AG09309 (cell line): Measurements from ENCODE around the gene CTF1.
"Not testable (repeated sequence)": the region's sequence is repeated elsewhere in the genome, so short reads cannot be mapped to it uniquely, and the experiment has no call there.

Experiments
- DNase-seq: peaks from one replicate; pipeline ENCODE4 v3.0.0-alpha.2; 2010; ENCODE audit warnings: low read depth
- H3K4me3 ChIP-seq: 2 replicates; pipeline ENCODE4 v1.5.1; 2011; ENCODE audit warnings: mild to moderate bottlenecking, low read depth, low read length, moderate library complexity; ENCODE audit not compliant: control insufficient read depth
- TF ChIP-seq, protein P1 (sequence below): IDR thresholded peaks from 2 replicates; pipeline ENCODE4 v1.5.1; 2011; ENCODE audit warnings: mild to moderate bottlenecking, low read depth, low read length, inconsistent platforms; ENCODE audit not compliant: insufficient read depth, control insufficient read depth; ENCODE audit errors: missing control alignments

Gene CTF1, protein sequence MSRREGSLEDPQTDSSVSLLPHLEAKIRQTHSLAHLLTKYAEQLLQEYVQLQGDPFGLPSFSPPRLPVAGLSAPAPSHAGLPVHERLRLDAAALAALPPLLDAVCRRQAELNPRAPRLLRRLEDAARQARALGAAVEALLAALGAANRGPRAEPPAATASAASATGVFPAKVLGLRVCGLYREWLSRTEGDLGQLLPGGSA

DNA sequence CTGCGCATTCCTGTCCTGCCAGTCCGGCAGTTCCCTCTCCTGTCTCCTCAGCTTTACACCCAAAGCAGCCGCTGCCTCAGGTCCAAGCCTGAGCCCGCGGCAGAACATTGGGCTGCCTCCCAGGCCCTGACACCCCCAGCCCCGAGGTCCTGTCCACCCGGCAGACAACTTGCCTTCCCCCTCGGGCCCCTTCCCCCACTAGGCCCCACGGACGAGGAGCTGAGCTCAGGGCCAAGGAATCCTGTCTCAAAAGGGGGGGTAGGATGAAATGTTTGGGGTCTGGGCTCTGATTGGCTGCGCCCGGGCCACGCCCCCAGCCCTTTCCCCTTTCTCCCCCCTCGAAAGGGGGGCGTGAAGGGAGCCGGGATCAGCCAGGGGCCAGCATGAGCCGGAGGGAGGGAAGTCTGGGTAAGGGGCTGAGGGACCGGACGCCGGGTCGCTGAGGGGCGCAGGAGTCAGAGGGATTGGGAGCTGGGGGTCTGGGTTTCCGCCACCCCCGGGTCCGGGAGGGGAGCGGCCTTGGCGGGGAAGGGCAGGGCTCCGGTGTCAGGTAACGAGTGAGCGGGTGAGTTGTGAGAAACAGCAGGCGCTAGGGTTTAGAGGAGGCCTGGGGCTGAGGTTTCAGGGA is at the start of gene CTF1:
TSS of gene CTF1 (plus strand) at position 354 of the 628 bp plus-strand sequence. CDS start at position 384, 30 bp downstream.
- H3K4me3 ChIP-seq = peak within 1 kb of the TSS; percentile 59
- peak; percentile 57 for DNase-seq
- TF ChIP-seq, protein P1, sequence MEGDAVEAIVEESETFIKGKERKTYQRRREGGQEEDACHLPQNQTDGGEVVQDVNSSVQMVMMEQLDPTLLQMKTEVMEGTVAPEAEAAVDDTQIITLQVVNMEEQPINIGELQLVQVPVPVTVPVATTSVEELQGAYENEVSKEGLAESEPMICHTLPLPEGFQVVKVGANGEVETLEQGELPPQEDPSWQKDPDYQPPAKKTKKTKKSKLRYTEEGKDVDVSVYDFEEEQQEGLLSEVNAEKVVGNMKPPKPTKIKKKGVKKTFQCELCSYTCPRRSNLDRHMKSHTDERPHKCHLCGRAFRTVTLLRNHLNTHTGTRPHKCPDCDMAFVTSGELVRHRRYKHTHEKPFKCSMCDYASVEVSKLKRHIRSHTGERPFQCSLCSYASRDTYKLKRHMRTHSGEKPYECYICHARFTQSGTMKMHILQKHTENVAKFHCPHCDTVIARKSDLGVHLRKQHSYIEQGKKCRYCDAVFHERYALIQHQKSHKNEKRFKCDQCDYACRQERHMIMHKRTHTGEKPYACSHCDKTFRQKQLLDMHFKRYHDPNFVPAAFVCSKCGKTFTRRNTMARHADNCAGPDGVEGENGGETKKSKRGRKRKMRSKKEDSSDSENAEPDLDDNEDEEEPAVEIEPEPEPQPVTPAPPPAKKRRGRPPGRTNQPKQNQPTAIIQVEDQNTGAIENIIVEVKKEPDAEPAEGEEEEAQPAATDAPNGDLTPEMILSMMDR = no peak

DNA sequence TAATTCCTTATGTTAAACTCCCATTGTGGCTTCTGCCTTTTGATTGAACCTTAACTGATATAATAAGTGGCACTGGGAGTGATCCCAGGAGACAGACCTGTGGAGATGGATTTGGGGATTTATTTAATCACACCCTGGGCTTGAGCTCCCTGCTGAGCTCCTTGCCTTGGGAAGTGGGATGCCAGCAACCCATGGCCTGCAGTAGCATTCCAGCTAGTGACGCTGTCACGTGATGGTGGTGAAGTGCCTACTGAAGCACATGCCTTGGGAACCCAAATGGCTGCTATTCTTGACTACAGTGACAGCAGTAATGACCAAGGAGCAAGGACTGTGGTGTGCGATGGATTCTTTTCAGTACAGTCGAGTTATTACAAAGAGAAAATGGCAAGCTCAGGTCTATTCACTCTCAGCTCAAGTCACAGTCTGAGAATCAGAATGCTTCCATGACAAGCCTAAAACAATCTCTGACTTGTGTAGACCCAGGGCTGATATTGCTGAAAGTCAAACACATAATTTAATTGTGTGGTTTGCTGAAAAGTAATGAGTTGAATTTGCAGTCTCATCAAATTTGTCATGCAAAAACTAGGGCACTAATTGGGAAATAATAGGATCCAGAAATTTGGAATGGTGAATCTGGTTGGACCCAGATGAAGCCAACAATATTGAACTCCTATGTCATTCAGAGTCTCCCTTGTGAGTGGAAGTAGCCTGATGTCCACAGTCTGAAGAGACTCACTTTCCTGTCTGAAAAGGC is 49.6 kb upstream of the CTF1 start:
- no peak overlapping the region for H3K4me3 ChIP-seq
- DNase-seq = no peak
- TF ChIP-seq, protein P1 = no peak

DNA sequence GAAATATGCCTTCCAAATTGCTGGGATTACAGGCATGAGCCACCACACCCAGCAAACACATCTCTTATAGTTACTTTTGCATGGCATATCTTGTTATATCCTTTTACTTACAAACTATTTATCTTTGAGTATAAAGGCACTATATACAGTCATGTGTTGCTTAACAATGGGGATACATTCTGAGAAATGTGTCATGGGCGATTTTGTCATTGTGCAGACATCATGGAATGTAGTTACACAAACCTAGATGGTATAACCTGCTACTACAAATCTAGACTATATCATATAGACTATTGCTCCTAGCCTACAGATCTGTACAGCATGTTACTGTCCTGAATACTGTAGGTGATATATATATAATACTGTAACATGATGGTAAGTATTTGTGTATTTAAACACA is 46.2 kb upstream of the CTF1 start:
- TF ChIP-seq, protein P1 = no peak
- no peak for DNase-seq
- H3K4me3 ChIP-seq = no peak overlapping the region

DNA sequence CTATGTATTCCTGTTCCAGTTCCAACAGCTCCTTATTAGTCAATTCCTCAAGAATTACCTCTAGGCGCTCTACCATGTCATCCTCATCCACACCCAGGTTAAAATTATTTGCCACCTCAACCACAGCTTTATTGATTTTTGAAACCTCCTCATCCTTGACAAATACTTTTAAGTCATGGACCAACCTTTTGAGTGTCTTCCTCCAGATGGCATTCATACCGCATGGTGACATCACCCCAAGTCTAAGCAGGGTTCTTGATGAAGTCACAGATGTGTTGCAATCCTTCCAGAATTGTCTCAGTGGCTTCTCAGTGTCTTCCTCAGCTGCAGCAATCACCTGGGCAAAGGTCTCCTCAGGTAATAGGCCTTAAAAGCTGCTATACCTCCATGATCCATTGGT is 42.7 kb upstream of the CTF1 start:
- no peak overlapping the region for H3K4me3 ChIP-seq
- DNase-seq = no peak
- TF ChIP-seq, protein P1 = no peak

DNA sequence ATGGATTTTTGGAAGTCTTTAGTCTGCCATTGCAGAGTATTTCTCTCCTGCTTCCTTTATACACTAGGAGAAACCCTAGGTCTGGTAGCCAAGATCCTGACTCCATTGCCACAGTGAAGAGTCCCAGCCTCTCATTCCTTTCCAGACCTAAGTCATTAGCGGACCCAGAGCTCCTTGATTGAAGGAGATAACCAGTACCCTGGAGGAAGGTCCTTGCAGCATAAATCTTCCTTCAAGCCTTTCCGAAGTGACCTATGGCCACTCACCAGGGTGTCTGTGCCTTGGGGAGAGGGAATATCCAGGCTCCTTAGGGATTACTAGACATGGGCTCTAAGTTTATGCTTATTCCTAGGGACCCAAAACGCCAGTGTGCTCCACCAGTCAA is 38.3 kb upstream of the CTF1 start:
- no peak overlapping the region for H3K4me3 ChIP-seq
- no peak for DNase-seq
- TF ChIP-seq, protein P1 = no peak

DNA sequence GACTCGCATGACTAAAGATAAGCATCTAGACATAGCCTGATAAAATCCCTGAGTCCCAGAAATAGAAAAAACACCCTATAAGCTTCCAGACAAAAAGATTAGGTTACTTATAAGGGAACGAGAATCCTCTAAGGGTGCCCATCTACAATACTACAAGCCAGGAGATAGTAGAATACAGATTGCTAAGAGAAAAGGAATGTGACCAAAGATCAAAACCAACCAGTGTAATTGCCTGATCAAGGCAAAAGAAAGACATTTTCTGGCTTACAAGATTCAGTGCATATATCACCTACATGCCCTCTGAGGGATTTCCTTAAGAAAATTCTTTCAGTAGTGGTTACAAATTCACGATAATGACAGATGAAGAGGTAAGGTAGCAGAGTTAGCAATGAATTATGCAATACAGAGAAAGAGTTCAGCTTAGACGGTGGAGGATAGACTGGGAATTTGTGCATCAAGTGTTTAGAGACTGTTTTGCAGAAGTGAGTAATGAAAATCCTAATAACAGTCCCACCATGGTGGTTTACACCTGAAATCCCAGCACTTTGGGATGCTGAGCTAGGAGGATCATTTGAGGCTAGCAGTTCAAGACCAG is 37.5 kb upstream of the CTF1 start:
- no peak for DNase-seq
- no peak overlapping the region for H3K4me3 ChIP-seq
- TF ChIP-seq, protein P1 = no peak

DNA sequence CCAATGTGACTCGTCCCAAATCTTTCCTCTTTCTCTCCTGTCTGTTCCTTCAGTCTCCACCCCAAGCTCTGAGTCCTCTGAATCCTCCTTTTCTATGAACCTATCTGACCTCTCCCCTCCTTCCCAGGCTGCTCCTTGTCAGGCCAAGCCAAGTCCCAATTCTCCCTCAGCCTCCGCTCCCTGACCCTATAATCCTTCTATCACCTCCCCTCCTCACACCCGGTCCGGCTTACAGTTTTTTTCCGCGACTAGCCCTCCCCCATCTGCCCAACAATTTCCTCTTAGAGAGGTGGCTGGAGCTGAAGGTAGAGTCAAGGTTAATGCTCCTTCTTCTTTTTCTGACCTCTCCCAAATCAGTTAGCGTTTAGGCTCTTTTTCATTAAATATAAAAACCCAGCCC is 35.7 kb upstream of the CTF1 start:
- DNase-seq, H3K4me3 ChIP-seq: not testable (repeated sequence)

DNA sequence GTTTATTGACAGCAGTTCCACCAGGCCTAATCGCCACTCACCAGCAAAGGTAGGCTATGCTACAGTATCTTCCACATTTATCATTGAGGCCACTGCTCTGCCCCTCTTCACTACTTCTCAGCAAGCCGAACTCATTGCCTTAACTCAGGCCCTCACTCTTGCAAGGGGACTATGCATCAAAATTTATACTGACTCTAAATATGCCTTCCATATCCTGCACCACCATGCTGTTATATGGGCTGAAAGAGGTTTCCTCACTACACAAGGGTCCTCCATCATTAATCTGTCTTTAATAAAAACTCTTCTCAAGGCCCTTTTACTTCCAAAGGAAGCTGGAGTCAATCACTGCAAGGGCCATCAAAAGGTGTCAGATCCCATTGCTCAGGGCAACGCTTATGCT is 33.2 kb upstream of the CTF1 start:
- not testable (repeated sequence) for DNase-seq, H3K4me3 ChIP-seq
